ENCODE results near the gene PPP2R2B.

DNA sequence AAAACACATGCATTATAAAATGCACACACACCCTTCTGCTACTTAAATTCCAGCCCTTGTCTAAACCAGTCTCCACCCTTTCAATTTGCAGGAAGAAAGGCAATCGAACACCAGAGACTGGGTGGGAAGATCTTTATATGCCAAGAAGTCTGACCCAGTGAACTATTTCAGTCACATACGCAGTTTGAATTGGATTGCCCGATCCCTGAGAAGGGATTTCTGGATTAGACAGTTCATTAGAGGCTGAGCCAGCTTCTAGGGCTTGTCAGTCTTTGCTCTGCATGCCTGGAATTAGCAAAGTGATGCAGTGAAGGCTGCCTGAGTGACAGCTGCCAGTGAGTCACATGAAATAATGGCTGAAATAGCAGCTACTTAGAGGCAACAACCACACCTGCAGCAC, 159.9 kb downstream of the PPP2R2B start:
- no peak for TF ChIP-seq ELF1 (IDR thresholded peaks at IDR 0.05; ENCODE audit: borderline replicate concordance, low read depth)
- no peak for TF ChIP-seq FOSL1 (IDR thresholded peaks at IDR 0.05; ENCODE audit: low read depth)
- TF ChIP-seq, protein P1, sequence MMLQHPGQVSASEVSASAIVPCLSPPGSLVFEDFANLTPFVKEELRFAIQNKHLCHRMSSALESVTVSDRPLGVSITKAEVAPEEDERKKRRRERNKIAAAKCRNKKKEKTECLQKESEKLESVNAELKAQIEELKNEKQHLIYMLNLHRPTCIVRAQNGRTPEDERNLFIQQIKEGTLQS (IDR thresholded peaks at IDR 0.05), result no peak
- TF ChIP-seq, protein P2, sequence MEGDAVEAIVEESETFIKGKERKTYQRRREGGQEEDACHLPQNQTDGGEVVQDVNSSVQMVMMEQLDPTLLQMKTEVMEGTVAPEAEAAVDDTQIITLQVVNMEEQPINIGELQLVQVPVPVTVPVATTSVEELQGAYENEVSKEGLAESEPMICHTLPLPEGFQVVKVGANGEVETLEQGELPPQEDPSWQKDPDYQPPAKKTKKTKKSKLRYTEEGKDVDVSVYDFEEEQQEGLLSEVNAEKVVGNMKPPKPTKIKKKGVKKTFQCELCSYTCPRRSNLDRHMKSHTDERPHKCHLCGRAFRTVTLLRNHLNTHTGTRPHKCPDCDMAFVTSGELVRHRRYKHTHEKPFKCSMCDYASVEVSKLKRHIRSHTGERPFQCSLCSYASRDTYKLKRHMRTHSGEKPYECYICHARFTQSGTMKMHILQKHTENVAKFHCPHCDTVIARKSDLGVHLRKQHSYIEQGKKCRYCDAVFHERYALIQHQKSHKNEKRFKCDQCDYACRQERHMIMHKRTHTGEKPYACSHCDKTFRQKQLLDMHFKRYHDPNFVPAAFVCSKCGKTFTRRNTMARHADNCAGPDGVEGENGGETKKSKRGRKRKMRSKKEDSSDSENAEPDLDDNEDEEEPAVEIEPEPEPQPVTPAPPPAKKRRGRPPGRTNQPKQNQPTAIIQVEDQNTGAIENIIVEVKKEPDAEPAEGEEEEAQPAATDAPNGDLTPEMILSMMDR (IDR thresholded peaks at IDR 0.05 in 2 of 3, conservative IDR thresholded peaks at IDR 0.05 in 1 of 3; ENCODE audit: borderline replicate concordance in 1 of 3, insufficient read depth in 1 of 3, low read depth in 2 of 3, low read length in 2 of 3), result no peak
